ENCODE measurements around the gene CHD6.

Gene CHD6

GRCh38 chr20:41432746-41433145 lies 185.4 kb downstream of the CHD6 start:
- DNase-seq (ENCODE audit: low read depth in 2 of 2): no peak

- no peak for DNase-seq (ENCODE audit: low read depth in 2 of 2)
These were observed 189.9 kb downstream of the CHD6 start for GRCh38 chr20:41428285-41428684.

- no peak for DNase-seq (ENCODE audit: low read depth in 2 of 2)
These were observed 190.3 kb downstream of the CHD6 start for GRCh38 chr20:41427833-41428232.

- DNase-seq (ENCODE audit: low read depth in 2 of 2): no peak
These were observed 191.2 kb downstream of the CHD6 start for GRCh38 chr20:41426976-41427375.

GRCh38 chr20:41426086-41426830 lies 191.9 kb downstream of the CHD6 start:
- no peak for DNase-seq (ENCODE audit: low read depth in 2 of 2)

- no peak for DNase-seq (ENCODE audit: low read depth in 2 of 2)
These were observed 192.8 kb downstream of the CHD6 start for GRCh38 chr20:41425180-41425884.

GRCh38 chr20:41424546-41424945 lies 193.6 kb downstream of the CHD6 start:
- no peak for DNase-seq (ENCODE audit: low read depth in 2 of 2)

GRCh38 chr20:41424011-41424410 lies 194.2 kb downstream of the CHD6 start:
- DNase-seq (ENCODE audit: low read depth in 2 of 2): no peak

GRCh38 chr20:41422953-41423352 lies 195.2 kb downstream of the CHD6 start:
- DNase-seq (ENCODE audit: low read depth in 2 of 2): no peak

GRCh38 chr20:41418739-41419293 lies 199.4 kb downstream of the CHD6 start:
- DNase-seq (ENCODE audit: low read depth in 2 of 2): no peak

- no peak for DNase-seq (ENCODE audit: low read depth in 2 of 2)
These were observed 200.1 kb downstream of the CHD6 start for GRCh38 chr20:41418031-41418430.

- DNase-seq (ENCODE audit: low read depth in 2 of 2): no peak
These were observed 203.0 kb downstream of the CHD6 start for GRCh38 chr20:41415191-41415590.

- no peak for DNase-seq (ENCODE audit: low read depth in 2 of 2)
These were observed 205.0 kb downstream of the CHD6 start for GRCh38 chr20:41413169-41413568.

- no peak for DNase-seq (ENCODE audit: low read depth in 2 of 2)
These were observed 205.7 kb downstream of the CHD6 start for GRCh38 chr20:41412324-41413120.

GRCh38 chr20:41411391-41411847 lies 206.8 kb downstream of the CHD6 start:
- no peak for DNase-seq (ENCODE audit: low read depth in 2 of 2)

GRCh38 chr20:41408986-41409385 lies 209.2 kb downstream of the CHD6 start:
- DNase-seq (ENCODE audit: low read depth in 2 of 2): no peak

GRCh38 chr20:41408156-41408794 lies 209.9 kb downstream of the CHD6 start:
- DNase-seq (ENCODE audit: low read depth in 2 of 2): no peak

- DNase-seq (ENCODE audit: low read depth in 2 of 2): no peak
These were observed 210.6 kb downstream of the CHD6 start for GRCh38 chr20:41407607-41408006.

- DNase-seq (ENCODE audit: low read depth in 2 of 2): no peak
These were observed 211.2 kb downstream of the CHD6 start for GRCh38 chr20:41406896-41407444.

GRCh38 chr20:41406353-41406752 lies 211.8 kb downstream of the CHD6 start:
- DNase-seq (ENCODE audit: low read depth in 2 of 2): no peak

- no peak for DNase-seq (ENCODE audit: low read depth in 2 of 2)
These were observed 212.7 kb downstream of the CHD6 start for GRCh38 chr20:41405436-41405835.
